H9 (cell line): Measurements from ENCODE around the gene WIPF2. TPM values are rescaled to one million over a fixed set of nuclear protein-coding genes. Genes with fewer than 3 reads are reported as not detected.
"Not testable (repeated sequence)": the region's sequence is repeated elsewhere in the genome, so short reads cannot be mapped to it uniquely, and the experiment has no call there.

Experiments
- DNase-seq: peaks from one replicate; pipeline ENCODE4 v3.0.0-alpha.2; 2017
- H2AFZ ChIP-seq: one replicate; pipeline ENCODE4 v1.6.1; 2013; ENCODE audit warnings: mild to moderate bottlenecking, low read length, control low read depth, moderate library complexity
- H2AK5ac ChIP-seq: 2 replicates; pipeline ENCODE4 v1.6.1; 2013; ENCODE audit warnings: low read length, control low read depth, mixed read lengths; ENCODE audit not compliant: insufficient read length
- H2BK120ac ChIP-seq: one replicate; pipeline ENCODE4 v1.6.1; 2013; ENCODE audit warnings: low read depth, mild to moderate bottlenecking, low read length, control low read depth, inconsistent platforms; ENCODE audit not compliant: poor library complexity, severe bottlenecking
- H2BK12ac ChIP-seq: 2 replicates; pipeline ENCODE4 v1.6.1; 2013; ENCODE audit warnings: low read length, control low read depth, mixed read lengths, low read depth; ENCODE audit not compliant: insufficient read length
- H2BK15ac ChIP-seq: 2 replicates; pipeline ENCODE4 v1.6.1; 2013; ENCODE audit warnings: low read depth, low read length, control low read depth
- H2BK20ac ChIP-seq: one replicate; pipeline ENCODE4 v1.6.1; 2013; ENCODE audit warnings: low read depth, mild to moderate bottlenecking, low read length, control low read depth, inconsistent platforms; ENCODE audit not compliant: poor library complexity, severe bottlenecking
- H2BK5ac ChIP-seq: 2 replicates; pipeline ENCODE4 v1.6.1; 2013; ENCODE audit warnings: low read length, control low read depth, mixed read lengths; ENCODE audit not compliant: insufficient read length
- H3K14ac ChIP-seq: 2 replicates; pipeline ENCODE4 v1.6.1; 2013; ENCODE audit warnings: low read length, control low read depth; ENCODE audit not compliant: insufficient read depth
- H3K18ac ChIP-seq: 2 replicates; pipeline ENCODE4 v1.6.1; 2013; ENCODE audit warnings: low read depth, mild to moderate bottlenecking, mixed read lengths, low read length, control low read depth; ENCODE audit not compliant: insufficient read length
- H3K23ac ChIP-seq: 2 replicates; pipeline ENCODE4 v1.6.1; 2013; ENCODE audit warnings: low read length, control low read depth, mixed read lengths, low read depth; ENCODE audit not compliant: insufficient read length
- H3K23me2 ChIP-seq: 2 replicates; pipeline ENCODE4 v1.6.1; 2013; ENCODE audit warnings: low read depth, mild to moderate bottlenecking, mixed read lengths, low read length, control low read depth; ENCODE audit not compliant: insufficient read length, poor library complexity, severe bottlenecking
- H3K27ac ChIP-seq: 2 replicates; pipeline ENCODE4 v1.5.1; 2013; ENCODE audit warnings: low read length, control low read depth, mixed read lengths, low read depth; ENCODE audit not compliant: insufficient read length
- H3K27me3 ChIP-seq: 2 replicates; pipeline ENCODE4 v1.6.1; 2013; ENCODE audit warnings: low read length, control low read depth, inconsistent platforms; ENCODE audit not compliant: insufficient read depth
- H3K4ac ChIP-seq: 2 replicates; pipeline ENCODE4 v1.6.1; 2013; ENCODE audit warnings: low read depth, mild to moderate bottlenecking, control low read depth, inconsistent platforms, low read length, moderate library complexity
- H3K4me1 ChIP-seq: 2 replicates; pipeline ENCODE4 v1.6.1; 2013; ENCODE audit warnings: low read length, control low read depth, inconsistent platforms; ENCODE audit not compliant: insufficient read depth
- H3K4me2 ChIP-seq: 2 replicates; pipeline ENCODE4 v1.6.1; 2013; ENCODE audit warnings: low read length, control low read depth, mixed read lengths; ENCODE audit not compliant: insufficient read length, insufficient read depth
- H3K56ac ChIP-seq: 2 replicates; pipeline ENCODE4 v1.6.1; 2013; ENCODE audit warnings: low read depth, mild to moderate bottlenecking, mixed read lengths, low read length, control low read depth; ENCODE audit not compliant: insufficient read length
- H3K79me1 ChIP-seq: 2 replicates; pipeline ENCODE4 v1.6.1; 2013; ENCODE audit warnings: low read depth, mild to moderate bottlenecking, moderate library complexity, low read length, control low read depth, inconsistent platforms; ENCODE audit not compliant: insufficient read depth, poor library complexity, severe bottlenecking
- H3K79me2 ChIP-seq: 2 replicates; pipeline ENCODE4 v1.6.1; 2013; ENCODE audit warnings: low read length, control low read depth, inconsistent platforms; ENCODE audit not compliant: insufficient read depth
- H3K9ac ChIP-seq: 2 replicates; pipeline ENCODE4 v1.6.1; 2013; ENCODE audit warnings: low read length, control low read depth, mixed read lengths; ENCODE audit not compliant: insufficient read length; ENCODE audit errors: extremely low read depth
- H3K9me3 ChIP-seq: one replicate; pipeline ENCODE4 v1.6.1; 2013; ENCODE audit warnings: low read depth, low read length, inconsistent platforms; ENCODE audit not compliant: control insufficient read depth
- H3T11ph ChIP-seq: one replicate; pipeline ENCODE4 v1.6.1; 2013; ENCODE audit warnings: mild to moderate bottlenecking, low read length, control low read depth, inconsistent platforms
- H4K20me1 ChIP-seq: one replicate; pipeline ENCODE4 v1.6.1; 2013; ENCODE audit not compliant: control insufficient read depth, insufficient read length, insufficient read depth
- H4K5ac ChIP-seq: 2 replicates; pipeline ENCODE4 v1.6.1; 2013; ENCODE audit warnings: low read depth, mild to moderate bottlenecking, mixed read lengths, low read length, control low read depth; ENCODE audit not compliant: insufficient read length
- H4K8ac ChIP-seq: replicated peaks from 2 replicates; pipeline ENCODE4 v1.6.1; 2013; ENCODE audit warnings: low read length, control low read depth, mixed read lengths, low read depth; ENCODE audit not compliant: insufficient read length
- H4K91ac ChIP-seq: 2 replicates; pipeline ENCODE4 v1.6.1; 2013; ENCODE audit warnings: low read depth, mild to moderate bottlenecking, moderate library complexity, mixed read lengths, low read length, control low read depth; ENCODE audit not compliant: insufficient read length
- H3K27ac Mint-ChIP-seq, 3 experiments: 2 replicates in 2 of 3; 3 replicates in 1 of 3; pipeline ENCODE4 v1.8.0; 2020 to 2021; ENCODE audit warnings: mixed read lengths in 3 of 3, mild to moderate bottlenecking in 1 of 3, moderate library complexity in 1 of 3
- H3K27me3 Mint-ChIP-seq: 2 replicates; pipeline ENCODE4 v1.8.0; 2021; ENCODE audit warnings: low read depth, mild to moderate bottlenecking, moderate library complexity, mixed read lengths
- H3K36me3 Mint-ChIP-seq, 3 experiments: 2 replicates in 2 of 3; 3 replicates in 1 of 3; pipeline ENCODE4 v1.8.0; 2020 to 2021; ENCODE audit warnings: low read depth in 3 of 3, mixed read lengths in 3 of 3; ENCODE audit not compliant: insufficient read depth in 1 of 3
- H3K4me1 Mint-ChIP-seq, 2 experiments: 2 replicates each; pipeline ENCODE4 v1.8.0; 2020; ENCODE audit warnings: mixed read lengths in 2 of 2
- H3K4me3 Mint-ChIP-seq, 2 experiments: 2 replicates in 1 of 2; 3 replicates in 1 of 2; pipeline ENCODE4 v1.8.0; 2020 to 2021; ENCODE audit warnings: mild to moderate bottlenecking in 2 of 2, mixed read lengths in 2 of 2, moderate library complexity in 1 of 2
- H3K9me3 Mint-ChIP-seq, 2 experiments: 2 replicates in 1 of 2; 3 replicates in 1 of 2; pipeline ENCODE4 v1.8.0; 2020; ENCODE audit warnings: mild to moderate bottlenecking in 2 of 2, mixed read lengths in 2 of 2, moderate library complexity in 1 of 2
- CTCF ChIP-seq: fragments of 200-600 bp; sonication (generic); conservative IDR thresholded peaks from 3 replicates; pipeline ENCODE4 v1.8.0; 2021; ENCODE audit warnings: antibody characterized with exemption, mild to moderate bottlenecking
- WGBS: extraction: QIAGEN DNeasy Blood & Tissue Kit; methylation state at CpG from one replicate; pipeline ENCODE4 v1.1.7; 2013; ENCODE audit warnings: missing lambda C conversion rate, low lambda C conversion rate, mixed read lengths; ENCODE audit not compliant: insufficient read length; ENCODE audit errors: extremely low coverage; 5-methylcytosine and 5-hydroxymethylcytosine counted together
- total RNA-seq: library from RNA; stranded (reverse); gene quantifications from 2 replicates; pipeline ENCODE4 v1.2.1, GENCODE V29; 2021

Gene WIPF2
- total RNA-seq, 1 experiment from 2014 or later: 24.2 TPM

GRCh38 chr17:40298726-40299125, 79.6 kb downstream of the WIPF2 start:
- Histone ChIP-seq H4K5ac (no peak overlapping the region), H3K4me1 (peaks cover 6% of the 10 kb centered on the region; the same call in 1 of the 2 replicates), H3K23ac (no peak overlapping the region), H4K91ac (no peak overlapping the region), H3K23me2 (no peaks in the 10 kb centered on the region), H2BK120ac (no peak overlapping the region), H3K4ac (no peak overlapping the region), H3K27ac (no peak overlapping the region), H2BK15ac (no peak overlapping the region), H3K4me2 (no peak overlapping the region), H3K14ac (no peak overlapping the region), H3K56ac (no peak overlapping the region), H2BK20ac (no peak overlapping the region), H3K9ac (no peak overlapping the region), H2AK5ac (no peak overlapping the region), H3K79me2 (no peaks in the 10 kb centered on the region), H2AFZ (no peak overlapping the region), H3K79me1 (peaks cover 4% of the 10 kb centered on the region), H2BK12ac (no peak overlapping the region), H3K9me3 (no peaks in the 10 kb centered on the region), H2BK5ac (no peak overlapping the region), H3T11ph (no peak overlapping the region), H4K20me1 (no peaks in the 10 kb centered on the region), H3K18ac (no peak overlapping the region), H4K8ac (no peak overlapping the region), H3K27me3 (no peaks in the 10 kb centered on the region)
- TF ChIP-seq CTCF: no peak
- no peak for DNase-seq
- no CpG with 5 or more reads among the region's 3 CpGs for WGBS
- H3K4me1 Mint-ChIP-seq: peaks cover 33 to 39% of the 10 kb centered on the region in 2 experiments
- no peak overlapping the region for H3K4me3 Mint-ChIP-seq
- H3K9me3 Mint-ChIP-seq: no peaks in the 10 kb centered on the region
- peaks cover 46 to 93% (median 80%) of the 10 kb centered on the region in 3 experiments for H3K36me3 Mint-ChIP-seq
- H3K27ac Mint-ChIP-seq: no peak overlapping the region
- H3K27me3 Mint-ChIP-seq: no peaks in the 10 kb centered on the region

- H3K9ac ChIP-seq, H2BK20ac ChIP-seq, H3K79me2 ChIP-seq, H2BK5ac ChIP-seq, H3K18ac ChIP-seq, H4K91ac ChIP-seq, H3K9me3 Mint-ChIP-seq, H3K79me1 ChIP-seq, H2AK5ac ChIP-seq, H3T11ph ChIP-seq, H2AFZ ChIP-seq, H3K4me1 ChIP-seq, H3K56ac ChIP-seq, H2BK120ac ChIP-seq, H3K14ac ChIP-seq, DNase-seq, H4K5ac ChIP-seq, H2BK12ac ChIP-seq, H4K8ac ChIP-seq, H3K27me3 ChIP-seq, H3K9me3 ChIP-seq, H3K27me3 Mint-ChIP-seq, H3K27ac ChIP-seq, H3K4me2 ChIP-seq, H4K20me1 ChIP-seq, H3K4me3 Mint-ChIP-seq, H2BK15ac ChIP-seq, H3K23ac ChIP-seq, H3K4ac ChIP-seq, H3K23me2 ChIP-seq: not testable (repeated sequence)
- peaks cover 51 to 93% (median 80%) of the 10 kb centered on the region in 3 experiments for H3K36me3 Mint-ChIP-seq
- 0 out of 7 replicates have a peak overlapping the region, but pooled peaks of 1 of the 3 experiments have one; percentile 33 for H3K27ac Mint-ChIP-seq
- H3K4me1 Mint-ChIP-seq: peaks cover 29 to 34% of the 10 kb centered on the region in 2 experiments
- WGBS: no CpG with 5 or more reads among the region's 7 CpGs
Observed at GRCh38 chr17:40299159-40299757, 80.2 kb downstream of the WIPF2 start.
